SK-N-SH treated with all-trans-retinoic acid at 6 μM for 48 hours (cell line): Measurements from ENCODE around the gene WASF3.

Source experiments
- ATAC-seq: fragments of 200-7000 bp; cut with Tn5 transposase; 3 replicates; pipeline ENCODE4 v1.9.1; 2020; ENCODE audit warnings: mild to moderate bottlenecking, moderate library complexity
- ARNTL ChIP-seq: fragments of 450-650 bp; formaldehyde crosslinking; IDR thresholded peaks from 2 replicates; pipeline ENCODE4 v1.5.0; 2020; ENCODE audit warnings: low read depth, mild to moderate bottlenecking, moderate library complexity, borderline replicate concordance
- CSDC2 ChIP-seq: fragments of 250-450 bp; sonication (Bioruptor Pico); IDR thresholded peaks from 2 replicates; pipeline ENCODE4 v1.5.0; 2020; ENCODE audit warnings: mild to moderate bottlenecking, moderate library complexity
- GLIS3 ChIP-seq: fragments of 250-450 bp; sonication (Bioruptor Pico); IDR thresholded peaks from 2 replicates; pipeline ENCODE4 v1.5.0; 2020; ENCODE audit warnings: mild to moderate bottlenecking, moderate library complexity
- ISL1 ChIP-seq: fragments of 250-450 bp; sonication (Bioruptor Pico); IDR thresholded peaks from 2 replicates; pipeline ENCODE4 v2.1.2; 2022; ENCODE audit warnings: mild to moderate bottlenecking, moderate library complexity
- OSR1 ChIP-seq: fragments of 250-450 bp; sonication (Bioruptor Pico); IDR thresholded peaks from 2 replicates; pipeline ENCODE4 v1.8.0; 2022; ENCODE audit warnings: moderate library complexity, mild to moderate bottlenecking, inconsistent platforms
- PPARA ChIP-seq: fragments of 250-450 bp; sonication (Bioruptor Pico); IDR thresholded peaks from 2 replicates; pipeline ENCODE4 v1.5.0; 2020; ENCODE audit warnings: mild to moderate bottlenecking, borderline replicate concordance
- SNAI2 ChIP-seq: fragments of 250-450 bp; sonication (Bioruptor Pico); IDR thresholded peaks from 2 replicates; pipeline ENCODE4 v1.5.0; 2020; ENCODE audit warnings: mild to moderate bottlenecking, moderate library complexity
- TCF4 ChIP-seq: fragments of 250-450 bp; sonication (Bioruptor Pico); IDR thresholded peaks from 2 replicates; pipeline ENCODE4 v1.8.0; 2021; ENCODE audit warnings: mild to moderate bottlenecking, moderate library complexity, borderline replicate concordance
- ZC3H10 ChIP-seq: fragments of 250-450 bp; sonication (Bioruptor Pico); IDR thresholded peaks from 2 replicates; pipeline ENCODE4 v1.5.1; 2021; ENCODE audit warnings: mild to moderate bottlenecking, moderate library complexity
- ZFP3 ChIP-seq: fragments of 250-450 bp; sonication (Bioruptor Pico); IDR thresholded peaks from 2 replicates; pipeline ENCODE4 v1.5.0; 2020; ENCODE audit warnings: mild to moderate bottlenecking, moderate library complexity
- ZFP30 ChIP-seq: fragments of 450-650 bp; formaldehyde crosslinking; IDR thresholded peaks from 2 replicates; pipeline ENCODE4 v1.5.0; 2022; ENCODE audit warnings: mild to moderate bottlenecking, moderate library complexity
- ZNF565 ChIP-seq: fragments of 450-650 bp; formaldehyde crosslinking; conservative IDR thresholded peaks from 2 replicates; pipeline ENCODE4 v1.5.0; 2020; ENCODE audit warnings: low read depth, mild to moderate bottlenecking, moderate library complexity
- ZNF70 ChIP-seq: fragments of 450-650 bp; formaldehyde crosslinking; IDR thresholded peaks from 2 replicates; pipeline ENCODE4 v1.5.0; 2020; ENCODE audit warnings: mild to moderate bottlenecking, moderate library complexity
- TF ChIP-seq, protein P1 (sequence below): fragments of 250-450 bp; sonication (Bioruptor Pico); IDR thresholded peaks from 2 replicates; pipeline ENCODE4 v1.8.0; 2020; ENCODE audit warnings: mild to moderate bottlenecking, moderate library complexity, borderline replicate concordance
- TF ChIP-seq, protein P2 (sequence below): fragments of 250-450 bp; sonication (Bioruptor Pico); IDR thresholded peaks from 2 replicates; pipeline ENCODE4 v1.5.1; 2020; ENCODE audit warnings: low read depth, mild to moderate bottlenecking, moderate library complexity
- TF ChIP-seq, protein P3 (sequence below): fragments of 250-450 bp; sonication (Bioruptor Pico); IDR thresholded peaks from 2 replicates; pipeline ENCODE4 v1.5.1; 2021; ENCODE audit warnings: mild to moderate bottlenecking, moderate library complexity
- TF ChIP-seq, protein P4 (sequence below): fragments of 250-450 bp; sonication (Bioruptor Pico); IDR thresholded peaks from 2 replicates; pipeline ENCODE4 v1.5.0; 2020; ENCODE audit warnings: mild to moderate bottlenecking, moderate library complexity
- TF ChIP-seq, protein P5 (sequence below): fragments of 250-450 bp; sonication (Bioruptor Pico); IDR thresholded peaks from 2 replicates; pipeline ENCODE4 v1.8.0; 2021; ENCODE audit warnings: low read depth, mild to moderate bottlenecking, moderate library complexity, borderline replicate concordance

The WASF3 gene

DNA sequence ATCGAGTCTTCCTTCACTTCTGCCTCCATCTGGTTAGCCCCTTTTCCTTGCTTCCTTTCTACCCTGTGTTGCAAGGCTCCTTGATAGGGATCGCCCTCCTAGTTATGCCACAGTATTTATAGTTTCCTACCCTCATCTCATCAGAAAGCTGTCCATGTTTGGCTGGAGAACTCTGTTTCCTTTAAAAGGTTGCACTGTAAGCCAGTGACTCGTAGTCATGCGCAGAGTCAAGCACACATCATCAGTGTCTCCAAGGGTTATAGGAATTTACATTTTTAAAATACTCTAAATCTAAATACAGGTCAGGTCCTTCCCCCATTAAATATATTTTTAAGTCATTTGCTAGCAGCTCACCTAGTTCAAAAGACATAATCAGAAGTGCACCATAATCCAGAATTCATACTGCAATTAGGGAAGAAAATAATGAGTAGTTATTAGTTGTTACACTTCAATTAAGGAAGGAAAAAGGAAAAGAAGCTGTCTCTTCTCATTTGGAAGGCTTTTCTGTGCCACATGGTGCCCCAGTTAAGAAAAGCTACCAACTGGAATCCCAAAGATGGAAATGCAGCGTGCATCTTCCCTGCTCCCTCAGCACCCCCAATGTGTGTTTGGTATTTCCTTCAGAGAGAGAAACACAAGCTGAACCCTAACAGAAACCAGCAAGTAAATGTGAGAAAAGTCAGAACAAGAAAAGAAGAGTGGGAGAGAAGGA lies 122.1 kb downstream of the WASF3 start:
- TF ChIP-seq ZFP30 (CRISPR knock-in tag): no peak
- TF ChIP-seq ARNTL (CRISPR knock-in tag): no peak
- no peak for TF ChIP-seq PPARA
- no peak for TF ChIP-seq TCF4 (CRISPR knock-in tag)
- TF ChIP-seq ISL1: no peak
- TF ChIP-seq, protein P1, sequence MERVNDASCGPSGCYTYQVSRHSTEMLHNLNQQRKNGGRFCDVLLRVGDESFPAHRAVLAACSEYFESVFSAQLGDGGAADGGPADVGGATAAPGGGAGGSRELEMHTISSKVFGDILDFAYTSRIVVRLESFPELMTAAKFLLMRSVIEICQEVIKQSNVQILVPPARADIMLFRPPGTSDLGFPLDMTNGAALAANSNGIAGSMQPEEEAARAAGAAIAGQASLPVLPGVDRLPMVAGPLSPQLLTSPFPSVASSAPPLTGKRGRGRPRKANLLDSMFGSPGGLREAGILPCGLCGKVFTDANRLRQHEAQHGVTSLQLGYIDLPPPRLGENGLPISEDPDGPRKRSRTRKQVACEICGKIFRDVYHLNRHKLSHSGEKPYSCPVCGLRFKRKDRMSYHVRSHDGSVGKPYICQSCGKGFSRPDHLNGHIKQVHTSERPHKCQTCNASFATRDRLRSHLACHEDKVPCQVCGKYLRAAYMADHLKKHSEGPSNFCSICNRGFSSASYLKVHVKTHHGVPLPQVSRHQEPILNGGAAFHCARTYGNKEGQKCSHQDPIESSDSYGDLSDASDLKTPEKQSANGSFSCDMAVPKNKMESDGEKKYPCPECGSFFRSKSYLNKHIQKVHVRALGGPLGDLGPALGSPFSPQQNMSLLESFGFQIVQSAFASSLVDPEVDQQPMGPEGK (CRISPR knock-in tag): no peak
- no peak for TF ChIP-seq ZNF565 (CRISPR knock-in tag)
- TF ChIP-seq, protein P2, sequence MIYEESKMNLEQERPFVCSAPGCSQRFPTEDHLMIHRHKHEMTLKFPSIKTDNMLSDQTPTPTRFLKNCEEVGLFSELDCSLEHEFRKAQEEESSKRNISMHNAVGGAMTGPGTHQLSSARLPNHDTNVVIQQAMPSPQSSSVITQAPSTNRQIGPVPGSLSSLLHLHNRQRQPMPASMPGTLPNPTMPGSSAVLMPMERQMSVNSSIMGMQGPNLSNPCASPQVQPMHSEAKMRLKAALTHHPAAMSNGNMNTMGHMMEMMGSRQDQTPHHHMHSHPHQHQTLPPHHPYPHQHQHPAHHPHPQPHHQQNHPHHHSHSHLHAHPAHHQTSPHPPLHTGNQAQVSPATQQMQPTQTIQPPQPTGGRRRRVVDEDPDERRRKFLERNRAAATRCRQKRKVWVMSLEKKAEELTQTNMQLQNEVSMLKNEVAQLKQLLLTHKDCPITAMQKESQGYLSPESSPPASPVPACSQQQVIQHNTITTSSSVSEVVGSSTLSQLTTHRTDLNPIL (CRISPR knock-in tag): no peak
- TF ChIP-seq, protein P3, sequence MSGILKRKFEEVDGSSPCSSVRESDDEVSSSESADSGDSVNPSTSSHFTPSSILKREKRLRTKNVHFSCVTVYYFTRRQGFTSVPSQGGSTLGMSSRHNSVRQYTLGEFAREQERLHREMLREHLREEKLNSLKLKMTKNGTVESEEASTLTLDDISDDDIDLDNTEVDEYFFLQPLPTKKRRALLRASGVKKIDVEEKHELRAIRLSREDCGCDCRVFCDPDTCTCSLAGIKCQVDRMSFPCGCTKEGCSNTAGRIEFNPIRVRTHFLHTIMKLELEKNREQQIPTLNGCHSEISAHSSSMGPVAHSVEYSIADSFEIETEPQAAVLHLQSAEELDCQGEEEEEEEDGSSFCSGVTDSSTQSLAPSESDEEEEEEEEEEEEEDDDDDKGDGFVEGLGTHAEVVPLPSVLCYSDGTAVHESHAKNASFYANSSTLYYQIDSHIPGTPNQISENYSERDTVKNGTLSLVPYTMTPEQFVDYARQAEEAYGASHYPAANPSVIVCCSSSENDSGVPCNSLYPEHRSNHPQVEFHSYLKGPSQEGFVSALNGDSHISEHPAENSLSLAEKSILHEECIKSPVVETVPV (CRISPR knock-in tag): no peak
- TF ChIP-seq CSDC2: no peak
- TF ChIP-seq, protein P4, sequence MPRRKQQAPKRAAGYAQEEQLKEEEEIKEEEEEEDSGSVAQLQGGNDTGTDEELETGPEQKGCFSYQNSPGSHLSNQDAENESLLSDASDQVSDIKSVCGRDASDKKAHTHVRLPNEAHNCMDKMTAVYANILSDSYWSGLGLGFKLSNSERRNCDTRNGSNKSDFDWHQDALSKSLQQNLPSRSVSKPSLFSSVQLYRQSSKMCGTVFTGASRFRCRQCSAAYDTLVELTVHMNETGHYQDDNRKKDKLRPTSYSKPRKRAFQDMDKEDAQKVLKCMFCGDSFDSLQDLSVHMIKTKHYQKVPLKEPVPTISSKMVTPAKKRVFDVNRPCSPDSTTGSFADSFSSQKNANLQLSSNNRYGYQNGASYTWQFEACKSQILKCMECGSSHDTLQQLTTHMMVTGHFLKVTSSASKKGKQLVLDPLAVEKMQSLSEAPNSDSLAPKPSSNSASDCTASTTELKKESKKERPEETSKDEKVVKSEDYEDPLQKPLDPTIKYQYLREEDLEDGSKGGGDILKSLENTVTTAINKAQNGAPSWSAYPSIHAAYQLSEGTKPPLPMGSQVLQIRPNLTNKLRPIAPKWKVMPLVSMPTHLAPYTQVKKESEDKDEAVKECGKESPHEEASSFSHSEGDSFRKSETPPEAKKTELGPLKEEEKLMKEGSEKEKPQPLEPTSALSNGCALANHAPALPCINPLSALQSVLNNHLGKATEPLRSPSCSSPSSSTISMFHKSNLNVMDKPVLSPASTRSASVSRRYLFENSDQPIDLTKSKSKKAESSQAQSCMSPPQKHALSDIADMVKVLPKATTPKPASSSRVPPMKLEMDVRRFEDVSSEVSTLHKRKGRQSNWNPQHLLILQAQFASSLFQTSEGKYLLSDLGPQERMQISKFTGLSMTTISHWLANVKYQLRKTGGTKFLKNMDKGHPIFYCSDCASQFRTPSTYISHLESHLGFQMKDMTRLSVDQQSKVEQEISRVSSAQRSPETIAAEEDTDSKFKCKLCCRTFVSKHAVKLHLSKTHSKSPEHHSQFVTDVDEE: no peak
- TF ChIP-seq, protein P5, sequence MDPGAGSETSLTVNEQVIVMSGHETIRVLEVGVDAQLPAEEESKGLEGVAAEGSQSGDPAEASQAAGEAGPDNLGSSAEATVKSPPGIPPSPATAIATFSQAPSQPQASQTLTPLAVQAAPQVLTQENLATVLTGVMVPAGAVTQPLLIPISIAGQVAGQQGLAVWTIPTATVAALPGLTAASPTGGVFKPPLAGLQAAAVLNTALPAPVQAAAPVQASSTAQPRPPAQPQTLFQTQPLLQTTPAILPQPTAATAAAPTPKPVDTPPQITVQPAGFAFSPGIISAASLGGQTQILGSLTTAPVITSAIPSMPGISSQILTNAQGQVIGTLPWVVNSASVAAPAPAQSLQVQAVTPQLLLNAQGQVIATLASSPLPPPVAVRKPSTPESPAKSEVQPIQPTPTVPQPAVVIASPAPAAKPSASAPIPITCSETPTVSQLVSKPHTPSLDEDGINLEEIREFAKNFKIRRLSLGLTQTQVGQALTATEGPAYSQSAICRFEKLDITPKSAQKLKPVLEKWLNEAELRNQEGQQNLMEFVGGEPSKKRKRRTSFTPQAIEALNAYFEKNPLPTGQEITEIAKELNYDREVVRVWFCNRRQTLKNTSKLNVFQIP: no peak
- no peak for TF ChIP-seq ZNF70 (CRISPR knock-in tag)
- no peak for TF ChIP-seq ZC3H10 (CRISPR knock-in tag)
- peak; percentile 71 for ATAC-seq

DNA sequence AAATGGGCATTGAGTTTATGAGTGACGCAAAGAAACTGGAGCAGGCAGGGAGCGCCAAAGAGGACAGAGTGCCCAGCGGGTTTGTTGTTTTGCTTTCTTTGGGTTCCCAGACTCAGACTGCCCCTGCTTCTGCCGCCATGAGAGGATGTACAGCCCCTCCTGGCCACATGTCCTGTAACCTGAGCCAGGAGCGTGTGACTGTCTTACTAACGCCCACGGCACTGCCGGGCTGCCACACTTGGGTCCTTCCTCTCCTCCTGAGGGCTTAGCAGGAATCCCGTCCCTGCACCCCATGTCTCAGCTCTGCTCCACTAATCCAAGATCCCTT lies 122.6 kb downstream of the WASF3 start:
- no peak for TF ChIP-seq OSR1 (CRISPR knock-in tag)
- TF ChIP-seq, protein P3 (CRISPR knock-in tag): no peak
- TF ChIP-seq TCF4 (CRISPR knock-in tag): no peak
- TF ChIP-seq, protein P1 (CRISPR knock-in tag): no peak
- no peak for TF ChIP-seq ZC3H10 (CRISPR knock-in tag)
- ATAC-seq: no peak; the same call in 1 of the 3 replicates

DNA sequence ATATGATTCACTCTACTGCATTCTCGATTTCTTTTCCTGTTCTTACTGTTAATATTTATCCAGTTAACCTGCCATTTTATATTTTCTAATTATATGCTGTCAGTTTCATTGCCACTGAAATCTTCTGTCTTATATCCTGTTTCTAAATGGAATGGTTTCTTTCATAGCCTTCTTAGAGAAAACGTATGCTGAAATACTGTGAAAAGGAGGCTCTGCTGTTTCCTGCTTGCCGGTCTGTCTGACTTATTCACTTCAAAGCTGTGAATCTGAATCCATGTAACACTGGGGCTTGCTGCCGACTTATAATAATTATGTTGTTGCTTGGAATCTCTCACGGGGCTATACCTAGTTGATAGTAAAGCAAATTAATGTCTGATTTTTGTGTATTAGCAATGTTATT lies 123.1 kb downstream of the WASF3 start:
- TF ChIP-seq ZFP30 (CRISPR knock-in tag): no peak
- no peak for TF ChIP-seq GLIS3 (CRISPR knock-in tag)
- TF ChIP-seq ARNTL (CRISPR knock-in tag): no peak
- TF ChIP-seq, protein P5: no peak
- no peak for TF ChIP-seq ZC3H10 (CRISPR knock-in tag)
- TF ChIP-seq SNAI2 (CRISPR knock-in tag): no peak
- TF ChIP-seq, protein P4: no peak
- no peak for TF ChIP-seq CSDC2
- TF ChIP-seq OSR1 (CRISPR knock-in tag): no peak
- no peak for TF ChIP-seq ZFP3 (CRISPR knock-in tag)
- TF ChIP-seq TCF4 (CRISPR knock-in tag): no peak
- no peak for ATAC-seq
